HepG2 (cell line): ENCODE data around the gene MRPL42. TPM values are rescaled to one million over a fixed set of nuclear protein-coding genes. Genes with fewer than 3 reads are reported as not detected.

Source experiments
- AHR ChIP-seq: IDR thresholded peaks from 2 replicates; pipeline ENCODE4 v1.6.1; 2018; ENCODE audit warnings: missing genetic modification reagents, missing compliant biosample characterization
- FOXK1 ChIP-seq: sonication (generic); formaldehyde crosslinking; IDR thresholded peaks from 2 replicates; pipeline ENCODE4 v1.4.0; 2020; ENCODE audit warnings: low read depth, missing genetic modification reagents, borderline replicate concordance
- GATAD2A ChIP-seq: IDR thresholded peaks from 2 replicates; pipeline ENCODE4 v1.6.1; 2016
- HNRNPH1 ChIP-seq: fragments of 200-400 bp; formaldehyde crosslinking; optimal IDR thresholded peaks from 2 replicates; pipeline ENCODE3; 2017; ENCODE audit warnings: mild to moderate bottlenecking, low read depth, low read length
- HOXD1 ChIP-seq: sonication (generic); formaldehyde crosslinking; IDR thresholded peaks from 2 replicates; pipeline ENCODE4 v1.5.0; 2020; ENCODE audit warnings: missing genetic modification reagents
- JUNB ChIP-seq: sonication (generic); formaldehyde crosslinking; IDR thresholded peaks from 2 replicates; pipeline ENCODE4 v1.8.0; 2022; ENCODE audit warnings: missing genetic modification reagents, mild to moderate bottlenecking, borderline replicate concordance
- KMT2A ChIP-seq: sonication (generic); formaldehyde crosslinking; IDR thresholded peaks from 2 replicates; pipeline ENCODE4 v1.4.0; 2020; ENCODE audit warnings: missing genetic modification reagents
- MEIS1 ChIP-seq: sonication (generic); formaldehyde crosslinking; IDR thresholded peaks from 2 replicates; pipeline ENCODE4 v1.9.0; 2021; ENCODE audit warnings: mild to moderate bottlenecking, missing genetic modification reagents, moderate library complexity, borderline replicate concordance
- NFKB2 ChIP-seq: sonication (generic); formaldehyde crosslinking; IDR thresholded peaks from 2 replicates; pipeline ENCODE4 v1.4.0; 2020; ENCODE audit warnings: missing genetic modification reagents, borderline replicate concordance
- SALL2 ChIP-seq: sonication (generic); formaldehyde crosslinking; IDR thresholded peaks from 2 replicates; pipeline ENCODE4 v1.8.1; 2023; ENCODE audit warnings: mild to moderate bottlenecking, missing genetic modification reagents, inconsistent platforms
- TBX3 ChIP-seq: fragments of 450-650 bp; IDR thresholded peaks from 2 replicates; pipeline ENCODE4 v1.6.1; 2017; ENCODE audit warnings: antibody characterized with exemption, mild to moderate bottlenecking, inconsistent platforms, borderline replicate concordance
- THRA ChIP-seq: sonication (generic); formaldehyde crosslinking; IDR thresholded peaks from 2 replicates; pipeline ENCODE4 v1.4.0; 2020; ENCODE audit warnings: missing genetic modification reagents, borderline replicate concordance
- TOPORS ChIP-seq: sonication (generic); formaldehyde crosslinking; IDR thresholded peaks from 2 replicates; pipeline ENCODE4 v1.8.0; 2023; ENCODE audit warnings: mild to moderate bottlenecking, missing genetic modification reagents
- UBTF ChIP-seq: sonication (generic); formaldehyde crosslinking; IDR thresholded peaks from 2 replicates; pipeline ENCODE4 v1.4.0; 2020; ENCODE audit warnings: mild to moderate bottlenecking, missing genetic modification reagents
- ZNF292 ChIP-seq: sonication (generic); formaldehyde crosslinking; IDR thresholded peaks from 2 replicates; pipeline ENCODE4 v1.8.1; 2022; ENCODE audit warnings: mild to moderate bottlenecking, low read depth, missing genetic modification reagents, borderline replicate concordance
- polyA plus RNA-seq, 8 experiments: library from polyadenylated mRNA; depleted of rRNA in 3 of 8; stranded (reverse) in 7 of 8; unstranded in 1 of 8; fragments of >200 nt; fragmentation: Illumina TruSeq in 4 of 8; extraction: Trizol in 4 of 8; gene quantifications; 2 replicates each; pipeline versions ENCODE4 v1.2.1 to v1.2.3, GENCODE V29; 2011 to 2016; ENCODE audit warnings: low read depth in 4 of 8, missing spikeins in 1 of 8, mixed read lengths in 1 of 8; ENCODE audit not compliant: insufficient read depth in 1 of 8
- total RNA-seq, 5 experiments: library from RNA; depleted of rRNA; stranded (reverse); fragments of >200 nt; fragmentation: Illumina TruSeq; extraction: Trizol; gene quantifications; 2 replicates each; pipeline ENCODE4 v1.2.3, GENCODE V29; 2016; ENCODE audit warnings: low read depth in 1 of 5
- TF ChIP-seq, protein P1 (sequence below): sonication (generic); formaldehyde crosslinking; IDR thresholded peaks from 2 replicates; pipeline ENCODE4 v1.4.0; 2020; ENCODE audit warnings: missing genetic modification reagents

Gene MRPL42
- total and polyA plus RNA-seq, 2 of the 13 experiments (the other 11 are each of a cell fraction or from before 2014, with no cell fraction given), result 93.3 to 148 TPM

- TF ChIP-seq MEIS1 (CRISPR knock-in tag) (no peak), HNRNPH1 (no peak), ZNF292 (CRISPR knock-in tag) (0 out of 2 replicates have a peak, but pooled peaks have one; percentile 47), HOXD1 (peak; percentile 48; the same call in 1 of the 2 replicates), FOXK1 (peak; percentile 89; the same call in 1 of the 2 replicates), JUNB (CRISPR knock-in tag) (peak; percentile 93; the same call in 1 of the 2 replicates), KMT2A (0 out of 2 replicates have a peak, but pooled peaks have one; percentile 35), AHR (CRISPR knock-in tag) (peak; percentile 92; the same call in 1 of the 2 replicates), NFKB2 (no peak), GATAD2A (CRISPR knock-in tag) (peak; percentile 99), TBX3 (peak; percentile 90), THRA (peak; percentile 92), TOPORS (no peak), UBTF (CRISPR knock-in tag) (peak; percentile 69), SALL2 (CRISPR knock-in tag) (peak; percentile 91; the same call in 1 of the 2 replicates)
- TF ChIP-seq, protein P1, sequence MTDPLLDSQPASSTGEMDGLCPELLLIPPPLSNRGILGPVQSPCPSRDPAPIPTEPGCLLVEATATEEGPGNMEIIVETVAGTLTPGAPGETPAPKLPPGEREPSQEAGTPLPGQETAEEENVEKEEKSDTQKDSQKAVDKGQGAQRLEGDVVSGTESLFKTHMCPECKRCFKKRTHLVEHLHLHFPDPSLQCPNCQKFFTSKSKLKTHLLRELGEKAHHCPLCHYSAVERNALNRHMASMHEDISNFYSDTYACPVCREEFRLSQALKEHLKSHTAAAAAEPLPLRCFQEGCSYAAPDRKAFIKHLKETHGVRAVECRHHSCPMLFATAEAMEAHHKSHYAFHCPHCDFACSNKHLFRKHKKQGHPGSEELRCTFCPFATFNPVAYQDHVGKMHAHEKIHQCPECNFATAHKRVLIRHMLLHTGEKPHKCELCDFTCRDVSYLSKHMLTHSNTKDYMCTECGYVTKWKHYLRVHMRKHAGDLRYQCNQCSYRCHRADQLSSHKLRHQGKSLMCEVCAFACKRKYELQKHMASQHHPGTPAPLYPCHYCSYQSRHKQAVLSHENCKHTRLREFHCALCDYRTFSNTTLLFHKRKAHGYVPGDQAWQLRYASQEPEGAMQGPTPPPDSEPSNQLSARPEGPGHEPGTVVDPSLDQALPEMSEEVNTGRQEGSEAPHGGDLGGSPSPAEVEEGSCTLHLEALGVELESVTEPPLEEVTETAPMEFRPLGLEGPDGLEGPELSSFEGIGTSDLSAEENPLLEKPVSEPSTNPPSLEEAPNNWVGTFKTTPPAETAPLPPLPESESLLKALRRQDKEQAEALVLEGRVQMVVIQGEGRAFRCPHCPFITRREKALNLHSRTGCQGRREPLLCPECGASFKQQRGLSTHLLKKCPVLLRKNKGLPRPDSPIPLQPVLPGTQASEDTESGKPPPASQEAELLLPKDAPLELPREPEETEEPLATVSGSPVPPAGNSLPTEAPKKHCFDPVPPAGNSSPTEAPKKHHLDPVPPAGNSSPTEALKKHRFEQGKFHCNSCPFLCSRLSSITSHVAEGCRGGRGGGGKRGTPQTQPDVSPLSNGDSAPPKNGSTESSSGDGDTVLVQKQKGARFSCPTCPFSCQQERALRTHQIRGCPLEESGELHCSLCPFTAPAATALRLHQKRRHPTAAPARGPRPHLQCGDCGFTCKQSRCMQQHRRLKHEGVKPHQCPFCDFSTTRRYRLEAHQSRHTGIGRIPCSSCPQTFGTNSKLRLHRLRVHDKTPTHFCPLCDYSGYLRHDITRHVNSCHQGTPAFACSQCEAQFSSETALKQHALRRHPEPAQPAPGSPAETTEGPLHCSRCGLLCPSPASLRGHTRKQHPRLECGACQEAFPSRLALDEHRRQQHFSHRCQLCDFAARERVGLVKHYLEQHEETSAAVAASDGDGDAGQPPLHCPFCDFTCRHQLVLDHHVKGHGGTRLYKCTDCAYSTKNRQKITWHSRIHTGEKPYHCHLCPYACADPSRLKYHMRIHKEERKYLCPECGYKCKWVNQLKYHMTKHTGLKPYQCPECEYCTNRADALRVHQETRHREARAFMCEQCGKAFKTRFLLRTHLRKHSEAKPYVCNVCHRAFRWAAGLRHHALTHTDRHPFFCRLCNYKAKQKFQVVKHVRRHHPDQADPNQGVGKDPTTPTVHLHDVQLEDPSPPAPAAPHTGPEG (CRISPR knock-in tag), result peak; percentile 64; the same call in 1 of the 2 replicates
These were observed 96.7 kb downstream of the MRPL42 start (continued) for GRCh38 chr12:93563807-93564538.
